IMR-90 (cell line): ENCODE measurements around the gene CFDP1. TPM values are rescaled to one million over a fixed set of nuclear protein-coding genes. Genes with fewer than 3 reads are reported as not detected.
A peak's percentile ranks its signal among the peaks of the same experiment; 100 is the strongest.

ENCODE experiments used
- ATAC-seq: fragments of 200-7000 bp; cut with Tn5 transposase; 2 replicates; pipeline ENCODE4 v1.9.1; 2020; ENCODE audit warnings: low read depth, mild to moderate bottlenecking, moderate library complexity
- BruUV-seq: library from RNA; stranded (reverse); fragments of 400-500 nt; replicated peaks from 2 replicates; lab custom pipeline; 2021; lab: Mats Ljungman, UMichigan
- CTCF ChIA-PET: fragments of 300-600 bp; formaldehyde crosslinking; extraction: SDS; loops from one replicate; lab custom pipeline; 2021; ENCODE audit warnings: antibody characterized with exemption; lab: Yijun Ruan, JAX
- POLR2A ChIA-PET: fragments of 300-600 bp; sonication (Branson Sonifier 250); formaldehyde crosslinking; loops from one replicate; lab custom pipeline; 2022; ENCODE audit warnings: antibody characterized with exemption; ENCODE audit not compliant: unreplicated experiment; lab: Charles Lee
- DNase-seq: peaks from one replicate; pipeline ENCODE4 v3.0.0; 2013
- H2AFZ ChIP-seq: replicated peaks from 2 replicates; pipeline ENCODE3; 2013; ENCODE audit warnings: low read length, mild to moderate bottlenecking; ENCODE audit not compliant: poor library complexity
- H2AK5ac ChIP-seq: 2 replicates; pipeline ENCODE4 v1.6.1; 2013; ENCODE audit warnings: low read depth, low read length, inconsistent platforms
- H2AK9ac ChIP-seq: replicated peaks from 2 replicates; pipeline ENCODE3; 2013; ENCODE audit warnings: mild to moderate bottlenecking, low read depth, low read length, moderate library complexity; ENCODE audit not compliant: poor library complexity
- H2BK120ac ChIP-seq: 2 replicates; pipeline ENCODE4 v1.6.1; 2013; ENCODE audit warnings: low read depth, low read length, inconsistent platforms
- H2BK15ac ChIP-seq: 3 replicates; pipeline ENCODE4 v1.6.1; 2013; ENCODE audit warnings: low read depth, low read length, inconsistent platforms
- H2BK20ac ChIP-seq: 2 replicates; pipeline ENCODE4 v1.6.1; 2013; ENCODE audit warnings: low read depth, mild to moderate bottlenecking, inconsistent platforms, low read length, moderate library complexity
- H2BK5ac ChIP-seq: 2 replicates; pipeline ENCODE4 v1.6.1; 2013; ENCODE audit warnings: mild to moderate bottlenecking, low read depth, low read length, inconsistent platforms; ENCODE audit not compliant: poor library complexity, severe bottlenecking
- H3K14ac ChIP-seq: replicated peaks from 2 replicates; pipeline ENCODE4 v1.6.1; 2013; ENCODE audit warnings: low read depth, low read length, inconsistent platforms
- H3K18ac ChIP-seq: 2 replicates; pipeline ENCODE4 v1.6.1; 2013; ENCODE audit warnings: low read depth, low read length, control low read depth
- H3K23ac ChIP-seq: 2 replicates; pipeline ENCODE4 v1.6.1; 2013; ENCODE audit warnings: low read depth, low read length, inconsistent platforms
- H3K27ac ChIP-seq: 2 replicates; pipeline ENCODE4 v1.5.1; 2013; ENCODE audit warnings: mild to moderate bottlenecking, control low read depth, low read length; ENCODE audit not compliant: insufficient read depth
- H3K27me3 ChIP-seq: 2 replicates; pipeline ENCODE4 v1.6.1; 2013; ENCODE audit warnings: low read length; ENCODE audit not compliant: control insufficient read depth, insufficient read depth
- H3K36me3 ChIP-seq: 2 replicates; pipeline ENCODE4 v1.6.1; 2013; ENCODE audit warnings: low read length, mixed read lengths; ENCODE audit not compliant: control insufficient read depth, insufficient read depth
- H3K4ac ChIP-seq: 2 replicates; pipeline ENCODE4 v1.6.1; 2013; ENCODE audit warnings: low read depth, low read length, inconsistent platforms
- H3K4me1 ChIP-seq: 2 replicates; pipeline ENCODE4 v1.6.1; 2013; ENCODE audit warnings: low read length, mixed read lengths; ENCODE audit not compliant: control insufficient read depth, insufficient read depth
- H3K4me2 ChIP-seq: 2 replicates; pipeline ENCODE4 v1.6.1; 2013; ENCODE audit warnings: low read depth, mild to moderate bottlenecking, control low read depth, low read length, moderate library complexity
- H3K4me3 ChIP-seq: 2 replicates; pipeline ENCODE4 v1.5.1; 2013; ENCODE audit warnings: low read depth, mild to moderate bottlenecking, control low read depth, low read length, moderate library complexity; ENCODE audit not compliant: insufficient read depth
- H3K56ac ChIP-seq: 2 replicates; pipeline ENCODE4 v1.6.1; 2013; ENCODE audit warnings: low read length, inconsistent platforms; ENCODE audit not compliant: insufficient read depth; ENCODE audit errors: extremely low read depth
- H3K79me1 ChIP-seq, 2 experiments: 2 replicates each; pipeline ENCODE4 v1.6.1; 2013; ENCODE audit warnings: low read length in 2 of 2, inconsistent platforms in 1 of 2, low read depth in 1 of 2
- H3K9ac ChIP-seq: 2 replicates; pipeline ENCODE4 v1.6.1; 2013; ENCODE audit warnings: low read depth, low read length, control low read depth
- H3K9me1 ChIP-seq: 2 replicates; pipeline ENCODE4 v1.6.1; 2013; ENCODE audit warnings: low read length, inconsistent platforms; ENCODE audit not compliant: insufficient read depth
- H3K9me3 ChIP-seq: 2 replicates; pipeline ENCODE4 v1.6.1; 2013; ENCODE audit warnings: low read length; ENCODE audit not compliant: control insufficient read depth, insufficient read depth
- H4K20me1 ChIP-seq: 2 replicates; pipeline ENCODE4 v1.6.1; 2013; ENCODE audit warnings: low read length, inconsistent platforms; ENCODE audit not compliant: insufficient read depth
- H4K5ac ChIP-seq: 2 replicates; pipeline ENCODE4 v1.6.1; 2013; ENCODE audit warnings: mild to moderate bottlenecking, low read depth, low read length, control low read depth
- H4K8ac ChIP-seq, 2 experiments: 2 replicates each; pipeline ENCODE4 v1.6.1; 2013; ENCODE audit warnings: low read depth in 2 of 2, low read length in 2 of 2, control low read depth in 1 of 2, inconsistent platforms in 1 of 2
- H4K91ac ChIP-seq: 2 replicates; pipeline ENCODE4 v1.6.1; 2013; ENCODE audit warnings: low read depth, low read length, inconsistent platforms; ENCODE audit not compliant: insufficient read depth
- BHLHE40 ChIP-seq: fragments of 150-350 bp; IDR thresholded peaks from 2 replicates; pipeline ENCODE4 v1.6.1; 2016; ENCODE audit warnings: mild to moderate bottlenecking, low read depth, low read length
- CEBPB ChIP-seq: IDR thresholded peaks from 2 replicates; pipeline ENCODE4 v1.6.1; 2012; ENCODE audit warnings: low read depth, low read length, improper control_type of control experiment
- CHD1 ChIP-seq: IDR thresholded peaks from 2 replicates; pipeline ENCODE4 v1.6.1; 2012; ENCODE audit warnings: low read depth, low read length, improper control_type of control experiment
- MAZ ChIP-seq: IDR thresholded peaks from 2 replicates; pipeline ENCODE4 v1.6.1; 2012; ENCODE audit warnings: low read depth, mild to moderate bottlenecking, low read length, improper control_type of control experiment, moderate library complexity, borderline replicate concordance
- MXI1 ChIP-seq: IDR thresholded peaks from 2 replicates; pipeline ENCODE4 v1.6.1; 2012; ENCODE audit warnings: low read depth, mild to moderate bottlenecking, low read length, moderate library complexity, borderline replicate concordance
- NFE2L2 ChIP-seq: fragments of 150-350 bp; IDR thresholded peaks from 2 replicates; pipeline ENCODE4 v1.6.1; 2016; ENCODE audit warnings: low read depth, mild to moderate bottlenecking, low read length
- POLR2A ChIP-seq: IDR thresholded peaks from 2 replicates; pipeline ENCODE4 v1.6.1; 2012; ENCODE audit warnings: mild to moderate bottlenecking, low read depth, low read length
- RAD21 ChIP-seq: IDR thresholded peaks from 2 replicates; pipeline ENCODE4 v1.6.1; 2012; ENCODE audit warnings: low read length, improper control_type of control experiment
- RCOR1 ChIP-seq: IDR thresholded peaks from 2 replicates; pipeline ENCODE4 v1.6.1; 2012; ENCODE audit warnings: mild to moderate bottlenecking, low read length, improper control_type of control experiment; ENCODE audit not compliant: insufficient replicate concordance
- RFX5 ChIP-seq: IDR thresholded peaks from 2 replicates; pipeline ENCODE4 v1.8.0; 2012; ENCODE audit warnings: low read depth, mild to moderate bottlenecking, low read length, moderate library complexity
- SMC3 ChIP-seq: fragments of 150-350 bp; IDR thresholded peaks from 2 replicates; pipeline ENCODE4 v1.6.1; 2016; ENCODE audit warnings: low read depth, mild to moderate bottlenecking, antibody characterized with exemption, low read length, moderate library complexity
- WGBS, 2 experiments: methylation state at CpG; one replicate each; pipeline versions ENCODE4 v1.1.5 to v1.1.7; 2013; ENCODE audit warnings: missing lambda C conversion rate in 2 of 2; ENCODE audit not compliant: insufficient read length in 1 of 2; ENCODE audit errors: extremely low coverage in 2 of 2; 5-methylcytosine and 5-hydroxymethylcytosine counted together
- dilution Hi-C: fragments of 300-500 bp; cut with HindIII; formaldehyde crosslinking; loops from one replicate; pipeline ENCODE4 v1.14.3; 2018; ENCODE audit warnings: low sequenced_read_pairs; ENCODE audit not compliant: unreplicated experiment
- in situ Hi-C: fragments of 300-500 bp; cut with MboI; formaldehyde crosslinking; loops from 3 replicates; pipeline ENCODE4 v1.14.3; 2019; ENCODE audit warnings: low sequenced_read_pairs, inconsistent platforms, mixed read lengths
- intact Hi-C: fragments of 100-400 bp; cut with micrococcal nuclease; formaldehyde crosslinking; loops from 2 replicates; pipeline ENCODE4 v1.10.0; 2022
- polyA plus RNA-seq, 3 experiments: library from polyadenylated mRNA; depleted of rRNA; stranded (reverse); fragments of >200 nt; gene quantifications; 2 replicates each; pipeline ENCODE4 v1.2.3, GENCODE V29; 2012; ENCODE audit warnings: low replicate concordance in 1 of 3
- total RNA-seq: library from RNA; depleted of rRNA; stranded (reverse); fragments of >200 nt; gene quantifications from 2 replicates; pipeline ENCODE4 v1.2.3, GENCODE V29; 2012
- TF ChIP-seq, protein P1 (sequence below): conservative IDR thresholded peaks from 2 replicates; pipeline ENCODE4 v1.5.1; 2012; ENCODE audit warnings: mild to moderate bottlenecking, low read depth, low read length, improper control_type of control experiment
- TF ChIP-seq, protein P2 (sequence below): fragments of 150-350 bp; IDR thresholded peaks from 2 replicates; pipeline ENCODE4 v1.6.1; 2016; ENCODE audit warnings: low read depth, mild to moderate bottlenecking, low read length, moderate library complexity, borderline replicate concordance

The CFDP1 gene
- total and polyA plus RNA-seq, 2 of the 4 experiments (the other 2 are of a cell fraction) = 15.6 to 38.7 TPM

- Histone ChIP-seq H3K9me1 (peaks cover 5% of the 10 kb centered on the region), H4K8ac (peak within 1 kb of the TSS in 1 of 2 experiments; percentile 88; a peak in 2 of 4 replicates)
- CTCF ChIA-PET = interaction anchor here (0.6 to 1.9 kb wide), 7 partner anchors 11 to 265 kb away, joined by 3 to 7 read pairs (median 4); no protein-coding TSS in a partner anchor
- TF ChIP-seq, protein P1, sequence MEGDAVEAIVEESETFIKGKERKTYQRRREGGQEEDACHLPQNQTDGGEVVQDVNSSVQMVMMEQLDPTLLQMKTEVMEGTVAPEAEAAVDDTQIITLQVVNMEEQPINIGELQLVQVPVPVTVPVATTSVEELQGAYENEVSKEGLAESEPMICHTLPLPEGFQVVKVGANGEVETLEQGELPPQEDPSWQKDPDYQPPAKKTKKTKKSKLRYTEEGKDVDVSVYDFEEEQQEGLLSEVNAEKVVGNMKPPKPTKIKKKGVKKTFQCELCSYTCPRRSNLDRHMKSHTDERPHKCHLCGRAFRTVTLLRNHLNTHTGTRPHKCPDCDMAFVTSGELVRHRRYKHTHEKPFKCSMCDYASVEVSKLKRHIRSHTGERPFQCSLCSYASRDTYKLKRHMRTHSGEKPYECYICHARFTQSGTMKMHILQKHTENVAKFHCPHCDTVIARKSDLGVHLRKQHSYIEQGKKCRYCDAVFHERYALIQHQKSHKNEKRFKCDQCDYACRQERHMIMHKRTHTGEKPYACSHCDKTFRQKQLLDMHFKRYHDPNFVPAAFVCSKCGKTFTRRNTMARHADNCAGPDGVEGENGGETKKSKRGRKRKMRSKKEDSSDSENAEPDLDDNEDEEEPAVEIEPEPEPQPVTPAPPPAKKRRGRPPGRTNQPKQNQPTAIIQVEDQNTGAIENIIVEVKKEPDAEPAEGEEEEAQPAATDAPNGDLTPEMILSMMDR = peak; percentile 100; the same call in 1 of the 2 replicates
- peak; percentile 90 for TF ChIP-seq POLR2A
- no peak for TF ChIP-seq NFE2L2
- TF ChIP-seq CHD1 = no peak
- peak; percentile 95 for TF ChIP-seq MAZ
- peak; percentile 82 for TF ChIP-seq CEBPB
- TF ChIP-seq RFX5 = 0 out of 2 replicates have a peak, but pooled peaks have one; percentile 7
- TF ChIP-seq BHLHE40 = no peak
- peak; percentile 75 for TF ChIP-seq MXI1
- peak; percentile 77 for TF ChIP-seq RAD21
- TF ChIP-seq SMC3 = peak; percentile 86
- no peak for TF ChIP-seq RCOR1
- TF ChIP-seq, protein P2, sequence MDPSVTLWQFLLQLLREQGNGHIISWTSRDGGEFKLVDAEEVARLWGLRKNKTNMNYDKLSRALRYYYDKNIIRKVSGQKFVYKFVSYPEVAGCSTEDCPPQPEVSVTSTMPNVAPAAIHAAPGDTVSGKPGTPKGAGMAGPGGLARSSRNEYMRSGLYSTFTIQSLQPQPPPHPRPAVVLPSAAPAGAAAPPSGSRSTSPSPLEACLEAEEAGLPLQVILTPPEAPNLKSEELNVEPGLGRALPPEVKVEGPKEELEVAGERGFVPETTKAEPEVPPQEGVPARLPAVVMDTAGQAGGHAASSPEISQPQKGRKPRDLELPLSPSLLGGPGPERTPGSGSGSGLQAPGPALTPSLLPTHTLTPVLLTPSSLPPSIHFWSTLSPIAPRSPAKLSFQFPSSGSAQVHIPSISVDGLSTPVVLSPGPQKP = no peak
Observed at GRCh38 chr16:75464122-75464918, 31.0 kb upstream of the CFDP1 start, which contains the start of gene TMEM170A. TSS of gene TMEM170A (minus strand) at chr16:75464689. CDS start at chr16:75464600, 89 bp downstream.

More at GRCh38 chr16:75464122-75464918, 31.0 kb upstream of the CFDP1 start, which contains the start of gene TMEM170A:
- peak within 1 kb of the TSS; percentile 100 for H2AFZ ChIP-seq
- peak within 1 kb of the TSS; percentile 82; the same call in 1 of the 2 replicates for H3K14ac ChIP-seq
- H3K79me1 ChIP-seq = peaks cover 10 to 43% of the 10 kb centered on the region in 2 experiments
- no TSS peak for BruUV-seq
- peak within 1 kb of the TSS; percentile 88 for H3K4ac ChIP-seq
- H3K27me3 ChIP-seq = no peaks in the 10 kb centered on the region
- peak within 1 kb of the TSS; percentile 26; the same call in 1 of the 2 replicates for H3K18ac ChIP-seq
- peak within 1 kb of the TSS; percentile 51 for H2AK5ac ChIP-seq
- no peaks in the 10 kb centered on the region for H3K9me3 ChIP-seq
- WGBS, 2 experiments = 1% methylated on average over 30 of the region's 89 CpGs; no CpG with 5 or more reads in 1 of the 2 experiments
- H3K56ac ChIP-seq = peak within 1 kb of the TSS; percentile 79
- H3K23ac ChIP-seq = peak within 1 kb of the TSS; percentile 76; the same call in 1 of the 2 replicates
- H2BK15ac ChIP-seq = no peak within 1 kb of the TSS; the same call in 2 of the 3 replicates
- peaks cover 14% of the 10 kb centered on the region for H4K20me1 ChIP-seq
- H4K5ac ChIP-seq = 0 out of 2 replicates have a peak within 1 kb of the TSS, but pooled peaks have one; percentile 41
- peak within 1 kb of the TSS; percentile 84 for H2BK5ac ChIP-seq
- H4K91ac ChIP-seq = peak within 1 kb of the TSS; percentile 68
- H3K36me3 ChIP-seq = no peaks in the 10 kb centered on the region
- DNase-seq (peak; percentile 98), ATAC-seq (peak; percentile 93)
- peak within 1 kb of the TSS; percentile 84 for H2AK9ac ChIP-seq
- H3K4me2 ChIP-seq = peak within 1 kb of the TSS; percentile 78
- POLR2A ChIA-PET = interaction anchor here (0.6 kb wide), 1 partner anchor 52 kb away, joined by 12 read pairs; no protein-coding TSS in a partner anchor
- peak within 1 kb of the TSS; percentile 76; the same call in 1 of the 2 replicates for H2BK120ac ChIP-seq
- H3K27ac ChIP-seq = peak within 1 kb of the TSS; percentile 82
- in situ Hi-C loops (no loop called here), intact Hi-C loops (loop anchor here (1.0 to 10.0 kb wide), 4 partner anchors 62 to 265 kb away; partner anchors contain the start of genes ADAT1 and TMEM231), dilution Hi-C loops (no loop called here)
- no peaks in the 10 kb centered on the region; the same call in 1 of the 2 replicates for H3K4me1 ChIP-seq
- peak within 1 kb of the TSS; percentile 78 for H3K9ac ChIP-seq
- H2BK20ac ChIP-seq = no peak within 1 kb of the TSS
- peak within 1 kb of the TSS; percentile 85 for H3K4me3 ChIP-seq
